GM12872 (cell line): ENCODE measurements around the gene LRRN2.

Experiments
- CTCF ChIP-seq: IDR thresholded peaks from 3 replicates; pipeline ENCODE4 v1.5.1; 2011; ENCODE audit warnings: low read depth, mild to moderate bottlenecking, low read length, moderate library complexity; ENCODE audit not compliant: insufficient read depth

The LRRN2 gene

GRCh38 chr1:204579681-204580080 is 105.9 kb downstream of the LRRN2 start:
- no peak for TF ChIP-seq CTCF

- no peak for TF ChIP-seq CTCF
Measured at GRCh38 chr1:204578867-204579664, 106.5 kb downstream of the LRRN2 start.

- TF ChIP-seq CTCF, result no peak
Measured at GRCh38 chr1:204577794-204578478, 107.6 kb downstream of the LRRN2 start.

GRCh38 chr1:204576422-204576821 is 109.1 kb downstream of the LRRN2 start:
- TF ChIP-seq CTCF, result no peak

- TF ChIP-seq CTCF, result no peak
Measured at GRCh38 chr1:204575221-204576190, 110.0 kb downstream of the LRRN2 start.

- TF ChIP-seq CTCF, result no peak
Measured at GRCh38 chr1:204574865-204575163, 110.7 kb downstream of the LRRN2 start.

- no peak for TF ChIP-seq CTCF
Measured at GRCh38 chr1:204574016-204574864, 111.3 kb downstream of the LRRN2 start.
